ENCODE results near the gene APCS.

APCS gene

GRCh38 chr1:159602501-159602999 lies 14.9 kb downstream of the APCS start:
- Mint-ChIP-seq H3K36me3 (no peaks in the 10 kb centered on the region), H3K9me3 (no peaks in the 10 kb centered on the region), H3K27ac (no peak overlapping the region), H3K4me1 (no peaks in the 10 kb centered on the region), H3K4me3 (no peak overlapping the region)
- ATAC-seq (no peak), DNase-seq (ENCODE audit: low spot score in 2 of 2) (no peak)

- H3K4me1 Mint-ChIP-seq, result no peaks in the 10 kb centered on the region
- ATAC-seq, result no peak
- no peaks in the 10 kb centered on the region for H3K36me3 Mint-ChIP-seq
- H3K4me3 Mint-ChIP-seq, result no peak overlapping the region
- H3K27ac Mint-ChIP-seq, result no peak overlapping the region
- no peak for DNase-seq (ENCODE audit: low spot score in 2 of 2)
- no peaks in the 10 kb centered on the region for H3K9me3 Mint-ChIP-seq
Measured at GRCh38 chr1:159612211-159612885, 24.7 kb downstream of the APCS start.

GRCh38 chr1:159632922-159633321 lies 45.3 kb downstream of the APCS start:
- Mint-ChIP-seq H3K27ac (no peak overlapping the region), H3K4me1 (no peaks in the 10 kb centered on the region), H3K9me3 (peaks cover 2% of the 10 kb centered on the region), H3K4me3 (no peak overlapping the region), H3K36me3 (no peaks in the 10 kb centered on the region)
- DNase-seq (ENCODE audit: low spot score in 2 of 2) (no peak), ATAC-seq (no peak)
